GM12878 (cell line): ENCODE measurements around the gene KYAT1. TPM values are rescaled to one million over a fixed set of nuclear protein-coding genes. Genes with fewer than 3 reads are reported as not detected.

Experiments
- ATAC-seq: fragments of 200-7000 bp; cut with Tn5 transposase; 3 replicates; pipeline ENCODE4 v1.9.1; 2020; ENCODE audit warnings: mild to moderate bottlenecking, moderate library complexity
- BruUV-seq: library from RNA; stranded (reverse); fragments of 400-500 nt; replicated peaks from 2 replicates; lab custom pipeline; 2021; lab: Mats Ljungman, UMichigan
- CTCF ChIA-PET: fragments of 300-600 bp; sonication (Branson Sonifier 250); formaldehyde crosslinking; extraction: SDS; loops from one replicate; lab custom pipeline; 2021; ENCODE audit warnings: inconsistent platforms; lab: Yijun Ruan, JAX
- POLR2A ChIA-PET: fragments of 350-600 bp; formaldehyde crosslinking; extraction: SDS; loops from one replicate; lab custom pipeline; 2021; ENCODE audit warnings: inconsistent platforms; lab: Charles Lee
- RAD21 ChIA-PET: fragments of 300-600 bp; sonication (Branson Sonifier 250); formaldehyde crosslinking; loops from one replicate; lab custom pipeline; 2023; ENCODE audit warnings: antibody characterized with exemption; ENCODE audit not compliant: unreplicated experiment; lab: Charles Lee
- SMC1A ChIA-PET: fragments of 300-600 bp; sonication (Branson Sonifier 250); formaldehyde crosslinking; loops from one replicate; lab custom pipeline; 2023; ENCODE audit not compliant: unreplicated experiment, uncharacterized antibody; lab: Charles Lee
- DNase-seq: peaks from one replicate; pipeline ENCODE4 v3.0.0-alpha.2; 2011; ENCODE audit warnings: low read depth, low spot score
- FAIRE-seq: peaks from 3 replicates; lab custom pipeline; 2011; peaks lifted over from hg19 to GRCh38; lab: Jason Lieb, UNC
- H2AFZ ChIP-seq: 2 replicates; pipeline ENCODE4 v1.6.0; 2011; ENCODE audit warnings: low read depth, low read length, control low read depth; ENCODE audit not compliant: control insufficient read depth
- H3K27ac ChIP-seq: 2 replicates; pipeline ENCODE4 v1.5.1; 2011; ENCODE audit warnings: control low read depth; ENCODE audit not compliant: control insufficient read depth, insufficient read depth
- H3K27me3 ChIP-seq, 2 experiments: replicated peaks in 1 of 2; 2 replicates each; pipeline versions ENCODE4 v1.6.0 to v1.6.1; 2011; ENCODE audit warnings: low read length in 1 of 2; ENCODE audit not compliant: control insufficient read depth in 2 of 2, insufficient read depth in 2 of 2
- H3K36me3 ChIP-seq, 2 experiments: 2 replicates each; pipeline ENCODE4 v1.5.1; 2011; ENCODE audit warnings: low read length in 1 of 2; ENCODE audit not compliant: control insufficient read depth in 2 of 2, insufficient read depth in 2 of 2
- H3K4me1 ChIP-seq: 2 replicates; pipeline ENCODE4 v1.6.1; 2011; ENCODE audit warnings: mild to moderate bottlenecking, low read length, moderate library complexity, mixed read lengths; ENCODE audit not compliant: control insufficient read depth, insufficient read depth
- H3K4me2 ChIP-seq: 2 replicates; pipeline ENCODE4 v1.6.0; 2011; ENCODE audit warnings: control low read depth; ENCODE audit not compliant: control insufficient read depth, insufficient read depth
- H3K4me3 ChIP-seq: fragments of 200-600 bp; sonication (generic); 2 replicates; pipeline ENCODE4 v1.5.1; 2016
- H3K79me2 ChIP-seq: 2 replicates; pipeline ENCODE4 v1.6.0; 2011; ENCODE audit warnings: low read length; ENCODE audit not compliant: control insufficient read depth, insufficient read depth
- H3K9ac ChIP-seq: 2 replicates; pipeline ENCODE4 v1.8.0; 2011; ENCODE audit warnings: low read length, control low read depth, mixed read lengths; ENCODE audit not compliant: control insufficient read depth, insufficient read depth
- H3K9me3 ChIP-seq: replicated peaks from 3 replicates; pipeline ENCODE4 v1.5.1; 2011; ENCODE audit warnings: mild to moderate bottlenecking, low read length; ENCODE audit not compliant: control insufficient read depth, insufficient read depth
- H4K20me1 ChIP-seq: 2 replicates; pipeline ENCODE4 v1.6.0; 2011; ENCODE audit not compliant: control insufficient read depth, insufficient read depth
- CBX5 ChIP-seq: sonication (generic); IDR thresholded peaks from 2 replicates; pipeline ENCODE4 v1.6.1; 2016; ENCODE audit warnings: low read depth, moderate library complexity, mild to moderate bottlenecking, inconsistent platforms
- HDGF ChIP-seq: fragments of 450-650 bp; IDR thresholded peaks from 2 replicates; pipeline ENCODE4 v1.6.1; 2016; ENCODE audit warnings: antibody characterized with exemption
- POLR2A ChIP-seq: IDR thresholded peaks from 2 replicates; pipeline ENCODE4 v1.6.1; 2011; ENCODE audit warnings: low read depth, mild to moderate bottlenecking, low read length
- SREBF2 ChIP-seq: IDR thresholded peaks from 2 replicates; pipeline ENCODE4 v1.6.1; 2012; ENCODE audit warnings: mild to moderate bottlenecking, low read length
- ZNF24 ChIP-seq: fragments of 450-650 bp; IDR thresholded peaks from 2 replicates; pipeline ENCODE4 v1.6.1; 2017; ENCODE audit warnings: antibody characterized with exemption, mild to moderate bottlenecking
- WGBS: methylation state at CpG from one replicate; pipeline ENCODE4 v1.1.6; 2016; ENCODE audit warnings: low lambda C conversion rate; ENCODE audit not compliant: insufficient replicate concordance, insufficient coverage; ENCODE audit errors: missing lambda C conversion rate; 5-methylcytosine and 5-hydroxymethylcytosine counted together
- in situ Hi-C: fragments of 300-500 bp; cut with MboI; formaldehyde crosslinking; loops from 9 replicates; pipeline ENCODE4 v1.14.3; 2018; ENCODE audit warnings: mixed read lengths
- intact Hi-C: fragments of 100-400 bp; cut with micrococcal nuclease; formaldehyde crosslinking; loops from one replicate; pipeline ENCODE4 v1.14.2; 2022; ENCODE audit not compliant: unreplicated experiment
- polyA plus RNA-seq, 11 experiments: library from polyadenylated mRNA; depleted of rRNA in 4 of 11; unstranded in 6 of 11; stranded (reverse) in 5 of 11; fragments of >200 nt; fragmentation: Nextera tagmentation in 4 of 11; fragmentation: Illumina TruSeq in 1 of 11; extraction: Ambion mirVana in 4 of 11; extraction: Trizol in 1 of 11; gene quantifications; 1 replicate in 1 of 11; 2 replicates in 10 of 11; pipeline versions ENCODE4 v1.2.1 to v1.2.3, GENCODE V29; 2011 to 2016; ENCODE audit warnings: inconsistent platforms in 2 of 11, missing spikeins in 2 of 11, low read depth in 1 of 11
- total RNA-seq, 4 experiments: library from RNA; depleted of rRNA in 3 of 4; stranded (reverse); fragments of >200 nt in 3 of 4; fragmentation: Illumina TruSeq in 1 of 4; extraction: Trizol in 1 of 4; gene quantifications; 2 replicates each; pipeline versions ENCODE4 v1.2.1 to v1.2.3, GENCODE V29; 2013 to 2021

KYAT1 gene
- total and polyA plus RNA-seq, 10 of the 15 experiments (the other 5 are each of a cell fraction or from before 2014, with no cell fraction given): 5.8 to 15.7 (median 11.4) TPM

- 96% methylated on average over 18 of the region's 18 CpGs for WGBS
- no peaks in the 10 kb centered on the region for H3K9me3 ChIP-seq
- in situ Hi-C loops: no loop called here
- intact Hi-C loops: no loop called here
- no peak overlapping the region for H2AFZ ChIP-seq
- H3K27ac ChIP-seq: no peak overlapping the region
- RAD21 ChIA-PET: no interaction called here
- TF ChIP-seq SREBF2: no peak
- TF ChIP-seq ZNF24: no peak
- no peaks in the 10 kb centered on the region for H3K79me2 ChIP-seq
- DNase-seq (no peak), FAIRE-seq (no peak), ATAC-seq (no peak)
- H3K4me2 ChIP-seq: no peak overlapping the region
- H3K4me3 ChIP-seq: no peak overlapping the region
- peaks cover 3 to 8% of the 10 kb centered on the region in 2 experiments; a peak in 3 of 4 replicates for H3K36me3 ChIP-seq
- SMC1A ChIA-PET: no interaction called here
- H3K4me1 ChIP-seq: no peaks in the 10 kb centered on the region
- BruUV-seq: no TSS peak
- POLR2A ChIA-PET: no interaction called here
- no peaks in the 10 kb centered on the region for H4K20me1 ChIP-seq
- CTCF ChIA-PET: no interaction called here
- H3K27me3 ChIP-seq: no peaks in the 10 kb centered on the region
- H3K9ac ChIP-seq: no peak overlapping the region
Observed at GRCh38 chr9:128916204-128916603, 34.5 kb upstream of the KYAT1 start.

- H3K9me3 ChIP-seq: no peaks in the 10 kb centered on the region
- H2AFZ ChIP-seq: no peak overlapping the region
- SMC1A ChIA-PET: no interaction called here
- BruUV-seq: no TSS peak
- H3K27me3 ChIP-seq: no peaks in the 10 kb centered on the region
- no peaks in the 10 kb centered on the region for H3K79me2 ChIP-seq
- intact Hi-C loops (no loop called here), in situ Hi-C loops (no loop called here)
- CTCF ChIA-PET: no interaction called here
- RAD21 ChIA-PET: no interaction called here
- ATAC-seq (no peak), FAIRE-seq (no peak), DNase-seq (no peak)
- POLR2A ChIA-PET: no interaction called here
- TF ChIP-seq HDGF (no peak), CBX5 (no peak), POLR2A (no peak)
- H3K9ac ChIP-seq: no peak overlapping the region
- H3K4me3 ChIP-seq: no peak overlapping the region
- peaks cover 3 to 18% of the 10 kb centered on the region in 2 experiments; a peak in 3 of 4 replicates for H3K36me3 ChIP-seq
- H3K4me2 ChIP-seq: no peak overlapping the region
- no peaks in the 10 kb centered on the region for H4K20me1 ChIP-seq
- H3K4me1 ChIP-seq: no peaks in the 10 kb centered on the region
- WGBS: 89% methylated on average over 23 of the region's 23 CpGs
- no peak overlapping the region for H3K27ac ChIP-seq
Observed at GRCh38 chr9:128913995-128914772, 32.4 kb upstream of the KYAT1 start.
